Astrocyte (in vitro differentiated cells and primary cell): ENCODE measurements around the gene CECR2.

ENCODE experiments used
- CTCF ChIP-seq: IDR thresholded peaks from 2 replicates; pipeline ENCODE4 v1.5.1; 2011; ENCODE audit warnings: low read depth, mild to moderate bottlenecking, inconsistent platforms, low read length, moderate library complexity; ENCODE audit not compliant: insufficient read depth
- EZH2 ChIP-seq: IDR thresholded peaks from 2 replicates; pipeline ENCODE4 v1.6.1; 2012; ENCODE audit warnings: mild to moderate bottlenecking, low read length, inconsistent platforms; ENCODE audit not compliant: insufficient read depth

GRCh38 chr22:17477391-17477833 is 108.2 kb downstream of the CECR2 start:
- no peak for TF ChIP-seq CTCF
- no peak for TF ChIP-seq EZH2
